ENCODE measurements around the gene BAG3.

- TF ChIP-seq CTCF (IDR thresholded peaks at IDR 0.05) (no peak), EZH2 (IDR thresholded peaks at IDR 0.05) (no peak)
Measured at GRCh38 chr10:119619215-119619614, 32.0 kb upstream of the BAG3 start.
